GM19025 (cell line): Measurements from ENCODE around the gene FHL5.
"Not testable (repeated sequence)": the region's sequence is repeated elsewhere in the genome, so short reads cannot be mapped to it uniquely, and the experiment has no call there.

ENCODE experiments used
- ATAC-seq: cut with Tn5 transposase; IDR thresholded peaks from one replicate; pipeline ENCODE4 v1.9.1; 2021; ENCODE audit warnings: mild to moderate bottlenecking, low read depth, moderate library complexity; ENCODE audit not compliant: unreplicated experiment

Gene FHL5

GRCh38 chr6:96608074-96608473 is 45.1 kb downstream of the FHL5 start:
- ATAC-seq, result no peak

GRCh38 chr6:96610019-96610418 is 47.1 kb downstream of the FHL5 start:
- ATAC-seq, result no peak

GRCh38 chr6:96611342-96611991 is 48.5 kb downstream of the FHL5 start:
- peak; percentile 72 for ATAC-seq

GRCh38 chr6:96613291-96613999 is 50.5 kb downstream of the FHL5 start:
- no peak for ATAC-seq

GRCh38 chr6:96620851-96621250 is 57.9 kb downstream of the FHL5 start:
- ATAC-seq, result no peak

GRCh38 chr6:96621983-96622382 is 59.1 kb downstream of the FHL5 start:
- ATAC-seq, result no peak

GRCh38 chr6:96624957-96625356 is 62.0 kb downstream of the FHL5 start:
- no peak for ATAC-seq

- peak; percentile 73 for ATAC-seq
Observed at GRCh38 chr6:96626759-96627364, 63.9 kb downstream of the FHL5 start.

GRCh38 chr6:96631248-96631647 is 68.3 kb downstream of the FHL5 start:
- ATAC-seq, result no peak

- not testable (repeated sequence) for ATAC-seq
Observed at GRCh38 chr6:96637979-96638378, 75.1 kb downstream of the FHL5 start.

- ATAC-seq, result no peak
Observed at GRCh38 chr6:96645106-96645505, 82.2 kb downstream of the FHL5 start.

GRCh38 chr6:96649926-96650325 is 87.0 kb downstream of the FHL5 start:
- no peak for ATAC-seq

- ATAC-seq, result peak; percentile 43
Observed at GRCh38 chr6:96651816-96652215, 88.9 kb downstream of the FHL5 start.

- ATAC-seq, result no peak
Observed at GRCh38 chr6:96652552-96652951, 89.6 kb downstream of the FHL5 start.

GRCh38 chr6:96653181-96653580 is 90.3 kb downstream of the FHL5 start:
- ATAC-seq, result no peak

GRCh38 chr6:96656567-96656966 is 93.6 kb downstream of the FHL5 start:
- ATAC-seq, result no peak

- ATAC-seq, result no peak
Observed at GRCh38 chr6:96657344-96657743, 94.4 kb downstream of the FHL5 start.

GRCh38 chr6:96659084-96659845 is 96.3 kb downstream of the FHL5 start:
- ATAC-seq, result no peak
